Activated T-cell treated with anti-CD3 and anti-CD28 coated beads for 48 hours (primary cell): Measurements from ENCODE around the gene PHTF1.

ENCODE experiments used
- DNase-seq: peaks from one replicate; pipeline ENCODE4 v3.0.0-alpha.2; 2020; ENCODE audit warnings: low read depth

PHTF1 gene

GRCh38 chr1:113665071-113665470 is 94.2 kb downstream of the PHTF1 start:
- DNase-seq = no peak

GRCh38 chr1:113663165-113663951 is 95.9 kb downstream of the PHTF1 start:
- no peak for DNase-seq

DNA sequence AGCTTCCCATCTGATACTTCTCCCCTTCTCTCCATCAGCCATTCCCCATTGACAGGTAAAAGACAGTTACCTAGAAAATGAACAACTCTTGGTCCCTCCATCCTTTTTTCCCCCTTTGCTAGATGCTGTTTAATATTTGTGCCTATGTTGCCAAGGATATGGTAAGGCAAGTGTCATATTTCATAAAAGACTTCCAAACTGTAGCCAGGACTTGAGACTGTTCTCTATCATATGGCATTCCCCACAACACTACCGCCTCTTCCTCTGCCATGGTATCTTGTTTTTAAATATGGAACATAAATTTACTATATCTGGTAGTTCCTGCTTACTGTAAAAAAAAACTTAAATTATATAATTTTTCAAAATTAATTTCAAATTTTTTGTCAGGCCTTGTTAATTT is 97.2 kb downstream of the PHTF1 start:
- DNase-seq = no peak

DNA sequence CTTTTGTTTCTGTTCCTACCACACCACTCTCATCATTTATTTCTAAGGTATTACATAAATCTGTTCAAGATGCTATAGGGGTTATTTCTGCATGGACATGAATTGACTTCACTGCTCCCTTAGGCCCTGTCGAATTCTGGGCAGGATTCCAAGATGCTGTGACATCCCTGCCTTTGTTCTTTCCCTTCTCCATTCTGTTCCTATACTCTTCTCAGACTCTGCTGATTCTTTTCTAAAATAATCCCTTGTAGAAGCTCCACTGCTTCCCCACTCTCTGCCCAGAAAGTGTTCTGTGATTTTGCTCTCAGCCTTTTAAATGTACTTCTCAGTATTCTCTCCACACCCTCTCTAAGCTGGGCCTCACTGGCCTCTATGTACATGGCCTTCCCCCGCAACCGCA is 99.2 kb downstream of the PHTF1 start:
- DNase-seq = no peak

DNA sequence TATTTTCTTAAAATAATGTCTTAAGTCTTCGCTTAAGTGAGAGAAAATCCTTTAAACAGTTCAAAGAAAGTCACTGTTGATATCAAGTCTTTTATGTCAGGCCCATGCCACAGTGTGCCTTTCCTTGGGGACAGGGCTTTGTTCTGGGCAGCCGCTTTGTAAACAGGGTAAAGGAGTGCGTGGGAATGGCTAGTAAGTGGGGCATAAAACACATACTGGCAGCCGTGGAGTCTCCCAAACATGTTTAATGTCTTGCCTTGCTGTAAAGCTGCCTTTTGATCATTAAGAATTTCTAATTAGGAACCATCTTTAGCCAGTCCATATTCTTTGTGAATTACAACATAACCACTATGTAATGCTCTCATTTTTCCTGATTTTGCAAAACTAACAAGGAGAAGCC is 99.7 kb downstream of the PHTF1 start:
- no peak for DNase-seq

DNA sequence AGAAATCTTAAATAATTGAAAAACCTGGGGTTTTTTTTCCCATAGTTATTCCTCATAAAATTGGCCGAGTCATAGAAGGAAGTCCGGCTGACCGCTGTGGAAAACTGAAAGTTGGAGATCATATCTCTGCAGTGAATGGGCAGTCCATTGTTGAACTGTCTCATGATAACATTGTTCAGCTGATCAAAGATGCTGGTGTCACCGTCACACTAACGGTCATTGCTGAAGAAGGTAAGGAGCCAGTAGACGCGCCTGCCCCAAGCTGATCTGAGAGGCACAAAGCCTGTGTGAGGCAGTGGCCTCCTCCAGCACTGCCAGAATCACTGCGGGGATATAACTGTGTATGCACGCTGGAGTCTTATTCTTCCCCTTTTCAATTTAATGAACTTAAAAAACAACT is 100.3 kb downstream of the PHTF1 start:
- DNase-seq = no peak

- no peak for DNase-seq
These were observed 101.7 kb downstream of the PHTF1 start for GRCh38 chr1:113657556-113658063.

- DNase-seq = no peak
These were observed 102.2 kb downstream of the PHTF1 start for GRCh38 chr1:113657126-113657525.

DNA sequence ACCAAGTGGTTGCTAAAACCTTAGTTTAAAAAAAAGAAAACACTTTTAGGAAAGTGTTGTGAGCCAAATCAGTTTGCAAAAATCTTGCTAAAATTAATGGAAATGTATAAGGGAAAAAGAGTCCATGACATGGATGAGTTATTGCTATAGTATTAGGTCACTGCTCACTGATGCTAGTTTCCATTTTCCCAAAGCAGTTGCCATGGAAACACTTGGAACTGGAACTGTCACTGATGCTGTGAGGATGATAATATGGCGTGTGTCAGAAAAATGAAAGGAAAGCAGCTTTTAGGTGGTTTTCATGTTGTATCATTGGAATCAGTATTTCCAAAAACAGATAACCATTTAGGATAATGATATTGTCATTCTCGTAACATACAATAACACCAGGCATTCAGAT is 104.4 kb downstream of the PHTF1 start:
- DNase-seq = no peak

DNA sequence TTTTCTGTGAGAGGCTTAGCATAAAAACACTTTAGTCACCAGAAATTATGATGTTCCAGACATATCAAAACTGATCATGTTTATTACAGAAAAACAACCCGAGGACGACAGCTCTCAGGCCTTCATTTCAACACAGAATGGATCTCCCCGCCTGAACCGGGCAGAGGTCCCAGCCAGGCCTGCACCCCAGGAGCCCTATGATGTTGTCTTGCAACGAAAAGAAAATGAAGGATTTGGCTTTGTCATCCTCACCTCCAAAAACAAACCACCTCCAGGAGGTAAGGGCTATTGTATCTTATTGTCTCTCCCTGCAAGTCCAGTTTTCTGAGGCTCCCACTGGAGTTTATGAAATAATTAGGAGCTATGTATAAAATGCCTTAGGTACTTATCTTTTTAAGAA is 105.5 kb downstream of the PHTF1 start:
- no peak for DNase-seq

DNA sequence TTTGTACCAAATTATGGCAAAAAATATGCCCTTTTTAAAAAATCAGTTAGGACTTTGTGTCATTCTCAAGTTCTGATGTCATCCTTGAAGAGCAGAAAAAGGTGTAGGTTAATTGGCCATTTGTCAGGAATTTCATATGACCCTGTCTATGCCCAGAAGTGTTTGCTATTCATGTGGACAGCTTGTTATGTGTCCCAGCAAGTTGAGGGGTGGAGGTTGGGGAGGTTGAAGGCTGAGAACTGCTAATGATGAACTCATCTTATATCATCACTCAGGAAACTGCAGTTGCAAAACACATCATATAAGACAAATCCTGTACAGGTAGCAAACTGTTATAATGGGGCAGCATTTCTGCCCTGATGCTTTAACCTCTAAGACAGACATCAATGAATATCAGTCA is 106.5 kb downstream of the PHTF1 start:
- no peak for DNase-seq

- no peak for DNase-seq
These were observed 110.8 kb downstream of the PHTF1 start for GRCh38 chr1:113648478-113648877.

DNA sequence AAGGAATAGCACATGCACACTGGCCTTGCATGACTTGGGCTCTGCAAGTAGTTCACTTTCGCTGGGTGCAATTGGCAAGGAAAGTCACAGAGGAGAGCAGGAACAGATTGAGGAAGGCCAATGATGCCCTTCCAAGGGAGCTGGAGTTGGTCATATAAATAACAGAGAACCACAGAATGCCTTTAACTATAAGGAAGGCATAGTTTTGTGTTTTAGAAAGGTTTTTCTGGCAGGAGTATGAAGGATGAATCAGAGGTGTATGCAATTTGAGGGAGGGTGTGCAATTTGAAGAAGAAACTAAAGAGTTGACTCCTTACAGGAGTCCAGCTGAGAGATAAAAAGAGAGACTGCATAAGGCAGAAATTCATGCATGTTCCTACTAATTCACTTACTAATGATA is 112.1 kb downstream of the PHTF1 start:
- DNase-seq = no peak
